HG02943 (cell line): ENCODE results near the gene TUBA3E.
"Not testable (repeated sequence)": the region's sequence is repeated elsewhere in the genome, so short reads cannot be mapped to it uniquely, and the experiment has no call there.

Experiments
- ATAC-seq: cut with Tn5 transposase; IDR thresholded peaks from one replicate; pipeline ENCODE4 v1.9.1; 2021; ENCODE audit warnings: mild to moderate bottlenecking, low read depth, moderate library complexity; ENCODE audit not compliant: unreplicated experiment

The TUBA3E gene

DNA sequence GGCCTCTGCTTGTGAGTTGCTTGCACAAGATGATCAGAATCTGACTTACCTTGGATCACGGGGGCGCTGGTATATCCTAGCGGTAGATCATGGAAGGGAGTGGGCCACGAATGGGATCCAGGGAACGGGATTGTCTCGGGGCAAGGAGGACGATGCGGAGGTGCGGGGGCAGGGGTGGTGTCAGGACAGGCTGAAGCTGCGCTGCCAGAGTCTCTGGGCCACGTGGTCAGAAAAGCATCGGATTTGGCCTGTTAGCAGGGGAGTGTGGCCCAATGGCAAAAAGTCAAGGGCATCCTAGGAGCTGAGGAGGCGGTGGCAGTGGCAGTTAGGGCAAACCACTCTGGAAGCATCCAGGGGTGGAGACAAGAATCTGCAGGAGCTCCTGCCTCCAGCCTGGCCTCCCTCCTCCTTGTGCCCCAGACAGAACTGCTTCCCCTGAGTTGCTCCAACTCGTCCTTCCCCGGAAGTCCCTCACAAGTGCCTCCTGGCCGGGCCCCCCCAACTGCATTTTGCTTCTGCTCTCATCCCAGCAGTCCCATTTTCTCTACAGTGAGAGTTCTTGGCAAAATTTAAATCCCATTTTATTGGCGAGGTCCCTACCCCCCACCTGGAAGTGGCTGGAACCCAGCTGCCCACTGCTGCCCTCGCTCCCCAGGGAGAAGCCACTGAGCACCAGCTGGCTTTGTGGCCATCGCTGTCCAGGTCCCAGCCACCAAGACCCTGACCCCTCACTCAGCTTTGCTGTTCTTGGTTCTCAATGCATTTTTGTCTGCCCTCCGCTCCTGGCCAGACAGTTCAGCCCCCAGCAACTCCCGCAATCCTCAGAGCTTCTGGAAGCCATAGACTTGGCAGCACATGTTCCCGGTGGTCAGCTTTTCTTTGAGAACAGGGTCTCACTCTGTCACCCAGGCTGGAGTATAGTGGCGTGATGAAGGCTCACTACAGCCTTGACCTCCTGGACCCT lies 47.8 kb downstream of the TUBA3E start:
- ATAC-seq: no peak

DNA sequence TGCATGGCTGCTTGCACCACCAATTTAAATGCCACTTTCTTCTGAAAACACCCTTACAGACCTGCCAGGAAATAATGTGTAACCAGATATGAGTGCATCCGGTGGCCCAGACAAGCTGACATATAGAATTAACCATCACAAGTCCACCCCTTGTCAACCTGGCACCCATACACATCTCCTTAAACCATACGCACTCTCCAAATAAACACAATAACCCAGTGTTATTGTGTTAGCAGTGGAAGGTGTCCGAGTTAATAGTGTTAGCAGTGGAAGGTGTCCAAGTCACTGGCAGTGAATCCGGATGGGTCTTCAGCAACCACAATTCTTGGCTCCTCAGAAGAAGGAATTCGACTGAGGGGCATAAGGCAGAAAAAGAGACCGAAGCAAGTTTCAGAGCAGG lies 49.7 kb downstream of the TUBA3E start:
- ATAC-seq: not testable (repeated sequence)

GRCh38 chr2:130145006-130145414 lies 53.2 kb downstream of the TUBA3E start, which contains the start of gene CCDC74B:
Gene CCDC74B (minus strand): TSS chr2:130145112. CDS start chr2:130144996, 116 bp downstream.
- peak; percentile 89 for ATAC-seq

GRCh38 chr2:130143266-130144039 lies 54.8 kb downstream of the TUBA3E start:
- ATAC-seq: not testable (repeated sequence)

DNA sequence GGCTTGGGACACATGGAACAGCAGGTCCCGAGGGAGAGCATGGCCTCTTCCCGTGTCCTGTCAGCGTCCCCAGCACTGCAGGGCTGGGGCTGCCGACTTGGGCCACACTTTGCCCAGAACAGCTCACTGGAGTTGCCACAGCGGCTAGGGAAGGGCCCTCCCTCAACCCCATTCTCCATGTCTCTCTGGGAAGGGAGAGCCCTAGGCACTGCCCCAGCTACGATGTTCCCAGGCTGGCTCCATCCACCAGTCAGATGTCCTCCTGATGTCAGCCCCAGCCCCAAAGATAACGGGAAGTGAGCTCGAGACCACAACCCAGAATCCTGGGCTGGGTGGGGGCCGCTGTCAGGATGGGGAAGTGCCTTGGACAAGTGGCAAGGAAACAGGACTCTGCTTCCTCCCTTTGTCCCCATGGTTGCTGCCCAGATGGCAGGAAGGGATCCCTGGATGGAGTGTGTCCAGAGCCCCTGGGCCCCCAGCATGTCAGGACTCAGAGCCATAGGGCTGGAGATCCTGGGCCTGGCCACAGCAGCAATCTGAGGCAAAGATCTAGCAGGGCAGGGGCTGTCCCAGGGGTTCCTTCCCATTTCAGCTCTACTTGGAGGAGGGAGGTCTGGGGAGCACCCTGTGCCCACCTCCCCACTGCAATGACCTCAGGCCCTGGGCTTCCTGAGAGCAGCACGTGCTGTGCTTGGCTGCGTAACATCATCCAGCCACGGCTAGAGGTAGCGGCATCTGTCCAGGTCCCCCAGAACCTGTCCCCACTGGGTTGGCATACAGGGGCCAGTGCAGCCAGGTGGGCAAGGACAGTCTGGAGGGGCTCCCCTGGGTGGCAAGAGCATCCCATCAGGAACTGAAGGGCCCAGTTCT lies 55.6 kb downstream of the TUBA3E start:
- not testable (repeated sequence) for ATAC-seq
